Mucosa of descending colon (tissue), 3 donors: ENCODE measurements around the gene P4HA1. TPM values are rescaled to one million over a fixed set of nuclear protein-coding genes. Genes with fewer than 3 reads are reported as not detected.
A peak's percentile ranks its signal among the peaks of the same experiment; 100 is the strongest.

Experiments
- ATAC-seq: fragments of 200-7000 bp; cut with Tn5 transposase; one replicate; pipeline ENCODE4 v1.9.1; 2020; ENCODE audit warnings: mild to moderate bottlenecking, moderate library complexity
- DNase-seq, 3 donors: peaks; one replicate each; pipeline ENCODE4 v3.0.0-alpha.2; 2020
- H3K36me3 ChIP-seq: fragments of 200-600 bp; one replicate; pipeline ENCODE4 v1.8.0; 2021; ENCODE audit warnings: low read depth, mild to moderate bottlenecking
- H3K4me1 ChIP-seq: fragments of 200-600 bp; one replicate; pipeline ENCODE4 v1.8.0; 2021; ENCODE audit warnings: low read depth, mild to moderate bottlenecking
- H3K4me3 ChIP-seq: fragments of 200-600 bp; one replicate; pipeline ENCODE4 v1.8.0; 2021; ENCODE audit warnings: mild to moderate bottlenecking
- H3K9me3 ChIP-seq: fragments of 200-600 bp; one replicate; pipeline ENCODE4 v1.8.0; 2021; ENCODE audit warnings: mild to moderate bottlenecking
- intact Hi-C, 2 donors: fragments of 100-400 bp; cut with DNase I in 1 of 2; cut with micrococcal nuclease in 1 of 2; formaldehyde crosslinking; loops; one replicate each; pipeline versions ENCODE4 v1.11.0 to v1.11.1; 2022; cut with DNase I, micrococcal nuclease
- total RNA-seq, 3 donors: library from RNA; stranded (reverse); fragmentation: NEBNext Ultra II Directional in 2 of 3; extraction: Animal tissue kit (Norgen Biotek cat#: 25700) in 2 of 3; gene quantifications; one replicate each; pipeline versions ENCODE4 v1.2.1 to v1.2.4, GENCODE V29; 2021 to 2023
- TF ChIP-seq, protein P1 (sequence below): fragments of 200-600 bp; IDR thresholded peaks from one replicate; pipeline ENCODE4 v1.8.0; 2022; ENCODE audit warnings: antibody characterized with exemption, mild to moderate bottlenecking
- donor health status: DM: no; HTN: no; CAD: no; lungs with moderate emphysema.
- donor health status: DM: no; HTN: no; CAD: no.
- donor health status: DM: no; HTN: yes; CAD: no.

P4HA1 gene
- total RNA-seq, 3 donors from 2014 or later: 21.0 to 26.1 (median 26.0) TPM

- DNase-seq (no peak), ATAC-seq (no peak)
- Histone ChIP-seq H3K9me3 (no peaks in the 10 kb centered on the region), H3K4me1 (no peaks in the 10 kb centered on the region), H3K36me3 (no peaks in the 10 kb centered on the region), H3K4me3 (no peak overlapping the region)
- intact Hi-C loops: no loop called here
- TF ChIP-seq, protein P1, sequence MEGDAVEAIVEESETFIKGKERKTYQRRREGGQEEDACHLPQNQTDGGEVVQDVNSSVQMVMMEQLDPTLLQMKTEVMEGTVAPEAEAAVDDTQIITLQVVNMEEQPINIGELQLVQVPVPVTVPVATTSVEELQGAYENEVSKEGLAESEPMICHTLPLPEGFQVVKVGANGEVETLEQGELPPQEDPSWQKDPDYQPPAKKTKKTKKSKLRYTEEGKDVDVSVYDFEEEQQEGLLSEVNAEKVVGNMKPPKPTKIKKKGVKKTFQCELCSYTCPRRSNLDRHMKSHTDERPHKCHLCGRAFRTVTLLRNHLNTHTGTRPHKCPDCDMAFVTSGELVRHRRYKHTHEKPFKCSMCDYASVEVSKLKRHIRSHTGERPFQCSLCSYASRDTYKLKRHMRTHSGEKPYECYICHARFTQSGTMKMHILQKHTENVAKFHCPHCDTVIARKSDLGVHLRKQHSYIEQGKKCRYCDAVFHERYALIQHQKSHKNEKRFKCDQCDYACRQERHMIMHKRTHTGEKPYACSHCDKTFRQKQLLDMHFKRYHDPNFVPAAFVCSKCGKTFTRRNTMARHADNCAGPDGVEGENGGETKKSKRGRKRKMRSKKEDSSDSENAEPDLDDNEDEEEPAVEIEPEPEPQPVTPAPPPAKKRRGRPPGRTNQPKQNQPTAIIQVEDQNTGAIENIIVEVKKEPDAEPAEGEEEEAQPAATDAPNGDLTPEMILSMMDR: no peak
These were observed 31.2 kb downstream of the P4HA1 start for GRCh38 chr10:73065441-73065840.

DNA sequence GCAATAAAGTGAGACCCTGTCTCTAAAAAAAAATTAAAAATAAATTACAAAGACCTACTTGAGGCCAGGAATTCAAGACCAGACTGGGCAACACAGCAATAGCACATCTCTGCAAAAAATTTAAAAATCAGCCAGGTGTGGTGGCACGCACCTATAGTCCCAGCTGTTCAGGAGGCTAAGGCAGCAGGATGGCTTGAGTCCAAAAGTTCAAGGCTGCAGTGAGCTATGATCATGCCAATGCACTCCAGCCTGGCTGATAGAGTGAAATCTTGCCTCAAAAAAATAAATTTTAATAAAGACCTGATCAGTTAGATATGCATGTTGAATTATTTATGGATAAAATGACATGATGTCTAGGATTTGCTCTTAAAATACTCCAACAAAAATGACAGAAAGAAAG lies 34.9 kb downstream of the P4HA1 start:
- DNase-seq (no peak), ATAC-seq (no peak)
- no peaks in the 10 kb centered on the region for H3K4me1 ChIP-seq
- H3K9me3 ChIP-seq: no peaks in the 10 kb centered on the region
- no peak overlapping the region for H3K4me3 ChIP-seq
- TF ChIP-seq, protein P1: no peak
- no peaks in the 10 kb centered on the region for H3K36me3 ChIP-seq
- intact Hi-C loops: no loop called here

DNA sequence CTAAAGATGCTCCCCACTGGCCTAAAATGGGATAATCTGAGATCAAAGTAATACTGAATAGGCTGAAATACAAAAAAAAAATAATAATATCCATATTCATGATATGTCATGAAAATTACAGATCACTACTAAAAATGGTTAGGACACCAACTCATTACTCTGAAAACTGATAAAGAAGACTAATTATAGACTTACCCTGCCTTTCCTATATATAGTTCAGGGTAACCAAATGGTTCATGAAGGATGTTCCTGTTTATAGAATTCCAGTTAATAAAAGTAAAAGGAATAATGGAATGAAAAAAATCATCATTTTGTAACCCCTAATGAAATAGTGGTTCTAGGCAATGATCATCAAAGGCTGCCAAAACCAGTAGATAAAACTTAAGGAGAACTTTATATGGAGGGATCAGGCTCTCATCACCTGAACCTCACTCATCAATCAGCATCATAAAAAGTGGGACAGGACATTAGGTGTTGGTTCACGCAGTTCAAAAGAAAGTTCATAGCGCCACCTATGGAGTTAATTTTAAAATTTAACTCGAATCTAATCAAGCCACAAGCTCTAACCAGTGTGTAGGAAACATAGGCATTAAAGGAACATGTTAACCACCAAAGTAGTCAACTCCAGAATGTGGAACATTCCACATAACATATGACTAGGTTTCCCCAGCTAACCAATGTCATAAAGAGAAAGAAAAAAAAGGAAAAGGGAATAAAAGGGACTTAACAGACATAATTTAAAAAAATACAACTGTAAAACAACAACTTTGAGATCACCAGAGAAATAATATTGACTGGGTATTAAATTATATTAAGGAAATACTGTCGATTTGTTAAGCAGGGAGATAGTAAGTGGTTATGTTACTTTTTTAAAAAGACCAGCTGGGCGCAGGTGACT lies 35.7 kb downstream of the P4HA1 start:
- TF ChIP-seq, protein P1: no peak
- ATAC-seq: peak; percentile 74
- intact Hi-C loops: no loop called here

DNA sequence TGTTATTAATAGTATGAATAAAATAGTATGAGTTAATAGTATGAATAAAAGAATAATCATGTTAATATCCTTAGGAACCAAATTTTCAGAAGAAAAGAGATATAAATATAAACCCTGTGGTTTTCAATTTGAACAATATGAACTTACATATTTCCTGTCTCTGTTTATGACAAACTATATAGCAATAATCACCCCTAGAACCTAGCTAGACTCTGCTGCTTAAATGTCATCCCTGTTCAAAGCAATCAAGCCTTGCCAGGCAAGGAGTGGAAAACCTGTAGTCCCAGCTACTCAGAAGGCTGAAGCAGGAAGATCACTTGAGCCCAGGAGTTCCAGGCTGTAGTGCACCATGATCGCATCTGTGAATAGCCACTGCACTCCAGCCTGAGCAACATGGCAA lies 36.5 kb downstream of the P4HA1 start:
- intact Hi-C loops: no loop called here

More for the DNA sequence above, 35.7 kb downstream of the P4HA1 start:
- no peaks in the 10 kb centered on the region for H3K9me3 ChIP-seq
- H3K36me3 ChIP-seq: no peaks in the 10 kb centered on the region
- no peaks in the 10 kb centered on the region for H3K4me1 ChIP-seq
- no peak for DNase-seq
- H3K4me3 ChIP-seq: no peak overlapping the region

DNA sequence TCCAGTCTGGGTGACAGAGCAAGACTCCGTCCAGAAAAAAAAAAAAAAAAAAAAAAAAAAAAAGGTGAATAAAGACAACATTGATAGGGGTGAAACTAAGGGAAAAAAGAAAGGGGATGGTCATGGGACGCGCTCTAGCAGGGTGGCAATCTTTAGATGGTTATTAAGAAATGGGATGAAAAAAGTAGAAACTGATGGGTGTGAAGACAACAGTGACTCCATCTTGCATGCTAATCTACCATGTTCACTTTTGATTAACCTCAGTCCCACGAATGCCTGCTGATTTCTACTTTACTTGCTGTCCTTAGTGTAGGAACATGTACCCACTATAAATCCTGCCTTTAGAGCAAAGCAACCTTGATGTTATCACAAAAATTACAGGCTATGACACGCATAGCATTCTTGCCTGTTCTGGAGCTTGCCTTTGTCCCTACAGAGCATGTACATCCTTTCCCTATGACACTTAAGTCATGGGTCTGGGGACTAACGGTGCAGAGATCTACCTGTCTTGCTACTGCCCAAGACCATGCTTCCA lies 38.5 kb downstream of the P4HA1 start:
- TF ChIP-seq, protein P1: no peak
- Histone ChIP-seq H3K4me3 (no peak overlapping the region), H3K36me3 (no peaks in the 10 kb centered on the region), H3K9me3 (no peaks in the 10 kb centered on the region), H3K4me1 (no peaks in the 10 kb centered on the region)
- ATAC-seq: no peak
- no peak for DNase-seq
- intact Hi-C loops: no loop called here

More for the DNA sequence above, 36.5 kb downstream of the P4HA1 start:
- H3K4me3 ChIP-seq: no peak overlapping the region
- TF ChIP-seq, protein P1: no peak
- no peak for DNase-seq
- no peaks in the 10 kb centered on the region for H3K36me3 ChIP-seq
- H3K9me3 ChIP-seq: no peaks in the 10 kb centered on the region
- no peak for ATAC-seq
- no peaks in the 10 kb centered on the region for H3K4me1 ChIP-seq
